DOHH2 (cell line): ENCODE data around the gene MEGF8.

Experiments used
- EZH2phosphoT487 ChIP-seq: fragments of 200-600 bp; sonication (generic); IDR thresholded peaks from 2 replicates; pipeline ENCODE4 v1.6.1; 2017; ENCODE audit warnings: borderline replicate concordance, mild to moderate bottlenecking, antibody characterized with exemption, low read length, moderate library complexity, mixed read lengths
- TF ChIP-seq, protein P1 (sequence below): fragments of 200-600 bp; sonication (generic); IDR thresholded peaks from one replicate; pipeline ENCODE4 v1.5.1; 2014; ENCODE audit warnings: antibody characterized with exemption, mild to moderate bottlenecking, low read depth, low read length; ENCODE audit not compliant: poor library complexity, severe bottlenecking

GRCh38 chr19:42281827-42282762, 43.3 kb upstream of the MEGF8 start:
- TF ChIP-seq, protein P1, sequence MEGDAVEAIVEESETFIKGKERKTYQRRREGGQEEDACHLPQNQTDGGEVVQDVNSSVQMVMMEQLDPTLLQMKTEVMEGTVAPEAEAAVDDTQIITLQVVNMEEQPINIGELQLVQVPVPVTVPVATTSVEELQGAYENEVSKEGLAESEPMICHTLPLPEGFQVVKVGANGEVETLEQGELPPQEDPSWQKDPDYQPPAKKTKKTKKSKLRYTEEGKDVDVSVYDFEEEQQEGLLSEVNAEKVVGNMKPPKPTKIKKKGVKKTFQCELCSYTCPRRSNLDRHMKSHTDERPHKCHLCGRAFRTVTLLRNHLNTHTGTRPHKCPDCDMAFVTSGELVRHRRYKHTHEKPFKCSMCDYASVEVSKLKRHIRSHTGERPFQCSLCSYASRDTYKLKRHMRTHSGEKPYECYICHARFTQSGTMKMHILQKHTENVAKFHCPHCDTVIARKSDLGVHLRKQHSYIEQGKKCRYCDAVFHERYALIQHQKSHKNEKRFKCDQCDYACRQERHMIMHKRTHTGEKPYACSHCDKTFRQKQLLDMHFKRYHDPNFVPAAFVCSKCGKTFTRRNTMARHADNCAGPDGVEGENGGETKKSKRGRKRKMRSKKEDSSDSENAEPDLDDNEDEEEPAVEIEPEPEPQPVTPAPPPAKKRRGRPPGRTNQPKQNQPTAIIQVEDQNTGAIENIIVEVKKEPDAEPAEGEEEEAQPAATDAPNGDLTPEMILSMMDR: no peak
- TF ChIP-seq EZH2phosphoT487: no peak
